Fibroblast of skin of left quadriceps (primary cell): ENCODE data around the gene ZKSCAN4.

Experiments used
- DNase-seq, 2 experiments: peaks; one replicate each; pipeline ENCODE4 v3.0.0-alpha.2; 2013; ENCODE audit warnings: low read depth in 2 of 2

Gene ZKSCAN4

GRCh38 chr6:28209753-28210535 lies 42.1 kb downstream of the ZKSCAN4 start:
- no peak for DNase-seq

GRCh38 chr6:28208111-28208659 lies 43.9 kb downstream of the ZKSCAN4 start:
- DNase-seq: no peak

- DNase-seq: no peak
Measured at GRCh38 chr6:28207510-28208110, 44.5 kb downstream of the ZKSCAN4 start.

- no peak for DNase-seq
Measured at GRCh38 chr6:28206928-28207509, 45.0 kb downstream of the ZKSCAN4 start.

GRCh38 chr6:28206527-28206926 lies 45.5 kb downstream of the ZKSCAN4 start:
- DNase-seq: no peak

GRCh38 chr6:28205879-28206278 lies 46.2 kb downstream of the ZKSCAN4 start:
- no peak for DNase-seq

- no peak for DNase-seq
Measured at GRCh38 chr6:28203201-28203600, 48.9 kb downstream of the ZKSCAN4 start.

- no peak for DNase-seq
Measured at GRCh38 chr6:28200020-28200419, 52.0 kb downstream of the ZKSCAN4 start.
